ENCODE data around the gene JAZF1.

Gene JAZF1

DNA sequence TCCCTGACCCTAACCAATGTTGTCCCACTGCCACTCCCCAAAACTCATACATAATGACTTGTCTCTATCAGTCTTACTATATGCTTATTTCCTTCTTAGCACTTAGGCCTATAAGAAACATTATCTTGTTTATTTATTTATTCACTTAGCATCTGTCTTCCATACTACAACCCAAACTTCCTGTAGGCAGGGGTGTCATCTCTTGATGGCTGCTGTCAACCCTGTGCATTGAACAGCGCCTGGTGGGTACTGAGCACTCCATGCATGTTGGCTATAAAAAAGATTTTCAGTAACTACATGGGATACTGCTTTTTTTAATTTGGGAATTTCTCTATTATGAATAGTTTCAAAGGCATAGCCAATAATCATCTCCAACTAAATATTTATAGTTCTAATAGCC lies 46.7 kb downstream of the JAZF1 start:
- DNase-seq = no peak

DNA sequence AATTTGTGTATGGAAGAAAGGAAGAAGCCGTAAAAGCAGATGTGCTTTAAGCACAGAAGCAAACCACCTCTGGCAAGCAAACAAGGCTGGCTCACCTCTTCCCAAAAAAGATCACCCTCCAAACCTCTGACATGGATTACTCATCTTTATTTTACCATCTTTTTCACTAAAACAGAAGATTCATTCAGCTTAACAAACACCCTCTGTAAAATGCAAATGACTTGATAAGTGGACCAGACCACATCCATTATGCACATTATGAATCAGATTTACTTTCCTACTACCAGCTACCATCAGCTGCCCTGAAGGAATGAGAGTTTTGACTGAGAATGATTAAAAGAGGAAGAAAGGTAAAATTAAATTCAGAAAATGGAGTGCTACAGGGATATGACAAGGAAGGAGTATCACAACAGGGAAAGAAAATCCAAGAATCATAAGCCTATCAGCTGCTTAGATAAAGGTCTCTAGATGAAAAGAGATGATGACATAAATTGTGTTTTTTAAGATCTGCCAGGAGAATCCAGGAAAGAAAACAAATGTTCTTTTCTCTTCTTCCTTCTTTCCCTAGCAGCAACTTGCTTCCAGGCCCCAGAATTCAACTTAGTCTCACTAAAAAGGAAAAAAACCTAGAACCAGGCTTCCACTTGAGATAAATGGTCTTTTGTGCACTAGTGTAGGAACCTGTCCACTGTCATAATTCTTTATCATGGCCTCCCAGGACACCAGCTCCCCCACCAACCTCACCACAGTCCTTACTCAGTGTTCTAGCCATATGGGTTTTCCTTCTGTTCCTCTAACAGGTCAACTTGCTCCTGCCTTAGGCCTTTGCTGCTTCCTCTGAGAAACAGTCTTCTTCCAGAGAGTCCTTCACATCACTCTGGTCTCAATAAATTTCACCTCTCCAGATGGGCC lies 47.4 kb downstream of the JAZF1 start:
- no peak for DNase-seq

DNA sequence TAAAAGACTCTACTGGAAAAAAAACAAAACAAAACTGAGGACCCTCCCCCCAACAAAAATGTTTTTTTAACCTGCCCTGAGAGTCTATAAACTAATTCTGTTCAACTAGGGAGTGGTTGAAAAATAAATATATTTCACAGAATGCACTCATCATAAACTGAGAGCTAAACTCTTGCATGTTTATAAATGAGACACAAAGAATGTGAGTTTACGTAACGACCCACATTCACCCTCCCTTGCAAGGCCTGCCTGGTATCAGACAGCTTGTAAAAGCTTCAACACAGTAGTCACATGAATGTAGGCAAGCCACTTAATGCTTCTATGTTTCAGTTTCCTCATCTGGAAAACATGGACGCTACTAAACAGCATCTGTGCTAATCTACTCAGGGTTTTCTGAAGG lies 50.3 kb downstream of the JAZF1 start:
- DNase-seq = no peak

DNA sequence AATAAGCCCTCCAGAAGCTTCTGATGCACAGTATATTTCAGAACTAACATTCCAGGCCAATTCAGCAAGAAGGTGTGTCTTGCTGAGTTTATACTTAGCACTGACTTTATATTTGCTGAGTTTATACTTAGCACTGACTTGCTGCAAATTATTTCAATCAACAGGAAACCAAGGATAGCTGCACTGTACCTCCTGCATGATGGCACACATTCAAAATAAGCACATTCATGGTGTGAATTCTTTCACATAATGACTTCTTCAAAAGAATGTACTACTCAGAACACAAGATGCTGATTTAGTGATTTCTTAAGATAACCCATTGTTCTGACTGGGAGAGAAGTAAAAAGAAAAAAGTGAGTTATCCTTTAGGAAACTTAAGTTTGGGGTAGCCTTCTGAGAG lies 52.0 kb downstream of the JAZF1 start:
- no peak for DNase-seq

DNA sequence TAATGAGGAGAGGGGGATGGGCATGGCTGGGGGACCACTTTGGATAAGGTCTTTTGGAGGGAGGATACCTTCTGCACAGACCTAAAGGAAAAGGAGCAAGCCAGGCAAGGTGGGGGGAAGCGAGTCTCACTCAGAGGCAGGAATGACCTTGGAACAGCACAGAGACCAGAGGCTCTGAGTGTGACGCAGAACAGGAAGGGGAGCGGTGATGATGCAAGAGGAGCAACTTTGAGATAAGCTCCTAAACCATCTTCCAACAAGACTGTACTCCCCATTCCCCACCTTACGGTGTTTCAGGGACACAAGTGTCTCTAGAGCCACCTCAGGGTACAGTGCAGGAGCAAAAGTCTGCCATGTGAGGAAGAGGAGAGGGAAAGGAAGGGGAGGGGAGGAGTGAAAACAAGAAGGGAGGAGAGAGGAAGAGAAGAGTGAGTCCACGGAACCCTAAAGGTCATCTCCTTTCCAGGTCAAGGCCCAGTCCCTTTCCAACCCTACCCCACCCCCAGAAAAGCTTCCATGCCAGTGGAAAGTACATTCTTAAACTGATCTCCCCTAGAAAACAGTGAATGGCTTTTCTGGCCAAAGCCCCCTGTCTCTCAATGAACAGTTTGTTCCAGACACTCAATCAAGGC lies 54.1 kb downstream of the JAZF1 start:
- DNase-seq = no peak

DNA sequence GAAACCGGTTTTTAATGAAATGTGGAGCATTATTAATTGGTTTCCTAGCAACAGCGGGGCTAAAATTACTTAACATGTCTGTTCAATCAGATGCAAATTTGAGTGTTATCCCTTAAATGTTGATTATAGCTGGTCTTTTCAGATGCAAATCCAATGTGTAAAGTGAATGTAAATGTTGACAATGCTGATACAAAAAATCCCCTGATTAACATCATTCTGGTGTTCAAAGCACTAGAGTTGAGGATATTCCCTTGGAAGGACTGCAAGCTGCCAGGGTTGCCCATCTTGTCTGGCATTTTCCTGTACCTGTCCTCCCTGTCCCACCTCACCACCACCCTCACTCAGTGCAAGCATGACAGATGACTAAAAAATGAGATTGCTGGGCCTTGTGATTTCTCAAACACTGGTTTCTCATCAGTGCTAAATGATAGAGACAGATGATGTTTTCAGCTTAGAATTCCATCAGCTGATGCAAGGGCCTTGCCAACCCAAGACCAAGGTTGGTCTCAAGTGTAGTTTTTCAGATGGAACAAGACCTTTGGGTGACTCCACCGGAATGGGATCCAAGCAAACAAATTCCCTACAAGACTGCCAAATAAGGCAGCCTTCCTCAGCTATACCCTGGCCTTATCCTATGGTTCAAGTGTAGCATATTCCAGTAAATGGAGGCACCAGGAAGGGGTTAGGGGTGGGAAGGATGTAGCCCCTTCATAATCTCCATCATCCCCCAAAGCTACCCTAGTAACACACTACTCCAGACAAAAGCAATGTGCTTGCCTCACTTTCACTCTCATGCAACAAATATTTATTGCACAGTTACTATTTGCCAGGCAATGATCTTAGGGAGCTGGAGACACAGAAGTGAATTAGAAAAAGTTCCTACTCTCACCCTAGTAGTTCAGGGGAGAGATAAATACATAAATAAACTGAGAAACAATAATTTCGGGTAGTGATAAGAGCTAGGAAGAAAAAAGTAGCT lies 54.9 kb downstream of the JAZF1 start:
- DNase-seq = no peak

DNA sequence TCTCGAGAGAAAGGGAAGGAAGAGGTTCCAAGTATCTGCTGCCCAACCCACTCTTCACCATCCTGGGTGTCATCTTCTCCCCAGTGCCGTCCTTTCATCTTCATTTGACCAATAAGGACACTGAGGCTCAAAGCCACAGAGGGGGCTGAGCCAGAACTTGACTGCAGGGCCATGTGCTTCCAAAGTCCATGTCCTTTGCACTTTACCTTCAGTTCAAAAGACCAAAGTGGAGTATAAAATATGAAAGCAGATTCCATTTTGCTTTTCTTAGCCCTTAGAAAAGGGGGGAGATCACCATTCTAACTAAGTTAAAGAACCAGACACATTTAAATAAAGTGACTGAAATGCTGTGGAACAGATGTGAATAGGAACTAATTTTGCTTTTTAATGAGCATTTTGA lies 56.2 kb downstream of the JAZF1 start:
- DNase-seq = no peak

DNA sequence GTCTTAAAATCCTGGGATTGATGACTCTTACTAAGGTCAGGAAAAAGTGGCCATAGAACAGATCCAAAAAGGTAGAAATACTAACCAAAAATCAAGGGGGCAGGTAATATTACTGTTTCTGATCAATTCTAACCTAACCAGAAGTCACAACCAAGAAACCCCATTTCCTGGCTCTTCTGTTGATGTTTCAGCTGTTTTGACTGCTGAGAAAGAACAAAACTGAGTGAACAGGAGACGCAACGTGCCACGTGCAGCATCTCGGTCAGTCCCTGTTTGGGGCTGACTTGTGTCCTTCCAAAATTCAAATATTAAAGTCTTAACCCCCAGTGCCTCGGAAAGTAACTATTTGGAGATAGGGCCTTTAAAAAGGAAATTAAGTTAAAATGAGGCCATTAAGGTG lies 56.8 kb downstream of the JAZF1 start:
- DNase-seq = no peak

DNA sequence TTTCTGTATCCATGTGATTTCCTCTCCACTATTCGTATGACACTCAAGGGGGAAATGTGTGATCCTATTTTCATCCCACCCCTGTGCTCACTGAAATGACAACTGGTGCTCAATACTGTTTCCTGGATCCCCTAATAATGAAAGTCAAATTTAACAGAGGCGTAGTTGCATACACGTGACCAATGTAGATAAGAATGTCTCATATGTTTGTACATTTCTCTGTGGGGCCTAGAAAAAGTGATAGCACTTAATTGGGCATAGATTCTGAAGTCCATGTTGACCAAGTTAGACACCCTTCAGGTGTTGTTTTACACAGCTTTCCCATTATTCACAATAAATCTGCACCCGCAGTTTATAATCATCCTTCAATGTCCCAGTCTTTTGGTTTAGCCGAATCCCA lies 59.1 kb downstream of the JAZF1 start:
- no peak for DNase-seq

DNA sequence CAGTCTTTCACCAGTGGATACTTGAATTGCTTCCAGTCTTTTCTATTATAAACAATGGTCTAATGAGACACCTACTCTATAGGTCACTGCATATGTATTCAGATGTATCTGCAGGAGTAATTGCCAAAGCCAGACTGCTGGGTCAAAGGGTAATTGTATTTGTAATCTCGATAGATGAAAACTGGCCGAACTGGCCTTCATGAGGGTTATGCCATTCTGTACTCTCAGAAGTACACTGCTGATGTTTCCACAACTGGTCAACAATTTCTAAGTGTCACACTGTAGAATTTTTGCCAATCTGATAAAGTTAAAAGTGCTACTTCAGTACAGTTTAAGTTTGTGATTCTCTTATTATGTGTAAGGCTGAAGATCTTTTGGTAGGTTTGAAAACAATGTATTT lies 64.6 kb downstream of the JAZF1 start:
- DNase-seq = no peak

DNA sequence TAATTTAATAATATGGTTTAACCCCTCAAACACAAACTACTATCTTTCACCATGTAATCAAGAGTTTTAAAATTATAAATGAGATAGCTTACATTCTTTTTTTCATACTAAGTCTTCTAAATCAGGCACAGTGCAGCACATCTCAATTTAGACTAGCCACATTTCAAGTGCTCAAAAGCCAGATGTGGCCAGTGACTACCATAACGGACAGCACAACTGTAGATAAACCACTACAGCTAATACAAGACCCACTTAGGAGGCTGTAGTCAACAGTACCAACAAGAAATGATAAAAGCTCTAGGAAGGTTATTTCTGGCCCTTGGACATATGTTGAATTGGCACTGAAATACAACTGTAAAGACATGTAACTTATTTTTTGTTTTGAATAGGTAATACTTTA lies 65.3 kb downstream of the JAZF1 start:
- DNase-seq = no peak

DNA sequence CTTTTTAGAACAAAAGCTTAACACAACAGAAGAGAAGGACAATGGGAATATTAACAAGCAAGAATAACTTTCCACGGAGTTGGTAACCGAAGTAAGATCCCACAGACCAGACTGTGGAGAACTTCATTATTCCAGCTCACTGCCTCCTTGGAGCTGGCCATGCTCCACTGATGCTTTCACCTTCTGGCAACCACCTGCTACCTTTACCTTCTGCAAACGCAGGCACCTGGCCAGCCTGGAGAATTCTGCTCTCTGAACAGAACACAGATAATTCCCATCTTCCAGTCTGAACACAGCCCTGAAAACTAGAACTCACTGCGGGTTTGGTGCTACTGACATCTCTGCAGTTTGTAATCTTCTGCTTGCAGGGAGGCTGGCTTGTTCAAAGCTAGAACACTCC lies 66.5 kb downstream of the JAZF1 start:
- peak; percentile 46 for DNase-seq

DNA sequence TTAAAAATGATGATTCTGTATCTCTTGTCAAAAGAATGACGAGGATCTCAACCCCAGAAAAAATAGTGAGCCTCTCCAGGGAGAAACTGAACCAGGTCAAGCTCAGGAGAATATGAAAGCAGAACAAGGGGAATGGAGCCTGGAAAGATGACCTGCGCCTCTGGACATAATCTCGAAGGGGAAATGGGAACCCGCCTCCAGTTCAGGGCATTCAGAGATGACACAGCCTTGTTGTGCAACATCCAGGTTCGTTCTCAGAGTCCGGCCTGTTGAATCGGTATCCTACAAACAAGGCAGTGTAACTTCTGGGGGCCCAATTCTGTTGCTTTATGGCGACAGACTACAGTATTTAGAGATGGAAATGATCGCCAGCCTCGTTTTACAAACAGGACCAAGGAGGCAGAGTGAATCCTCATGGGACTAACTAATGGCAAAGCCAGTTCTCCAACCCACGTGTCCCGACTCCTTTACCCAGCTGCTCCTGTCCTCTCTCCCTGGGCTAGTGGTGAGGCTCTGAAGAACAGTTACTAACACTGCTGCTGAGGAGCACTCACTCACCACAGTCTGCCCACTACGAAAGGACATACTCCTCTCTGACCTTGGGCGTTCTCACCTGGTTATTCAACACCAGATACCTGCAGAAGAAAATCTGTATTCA lies 67.6 kb downstream of the JAZF1 start:
- no peak for DNase-seq

DNA sequence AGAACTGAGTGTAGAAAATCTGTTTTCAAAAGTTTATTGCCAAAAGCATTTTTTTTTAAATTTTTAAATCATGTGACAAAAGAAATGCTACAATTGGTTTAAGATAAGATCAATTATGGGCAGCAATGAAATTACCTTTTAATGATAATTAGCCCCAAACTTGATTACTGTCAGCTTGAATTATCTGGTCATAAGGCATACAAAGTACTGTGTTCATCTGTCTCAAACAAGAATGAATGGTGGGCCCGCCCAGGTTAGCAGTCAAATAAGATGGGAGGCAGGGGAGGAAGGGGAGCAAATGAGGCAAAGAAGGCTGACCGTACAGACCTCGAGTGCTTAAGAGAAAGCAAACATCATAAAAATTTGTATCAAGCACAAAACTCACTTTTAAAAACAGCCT lies 68.1 kb downstream of the JAZF1 start:
- DNase-seq = no peak

DNA sequence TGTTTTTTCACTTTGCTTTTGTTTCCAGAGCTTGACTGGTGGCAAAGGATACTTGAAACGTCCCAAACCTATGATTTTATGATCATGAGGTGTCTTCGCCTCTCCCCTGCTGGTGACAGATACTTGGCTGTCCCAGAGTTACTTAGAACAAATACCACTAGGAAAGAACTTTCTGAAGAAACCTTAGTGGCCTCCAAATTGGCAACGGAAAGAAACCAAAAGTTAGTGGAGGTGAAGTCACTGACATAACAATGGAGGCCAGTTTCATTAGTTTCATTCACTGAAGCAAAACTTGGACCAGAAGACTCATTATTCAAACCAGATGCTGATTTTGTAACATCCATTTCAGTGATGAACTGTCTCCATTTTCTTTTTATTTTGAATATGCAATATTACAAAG lies 68.6 kb downstream of the JAZF1 start:
- DNase-seq = no peak

DNA sequence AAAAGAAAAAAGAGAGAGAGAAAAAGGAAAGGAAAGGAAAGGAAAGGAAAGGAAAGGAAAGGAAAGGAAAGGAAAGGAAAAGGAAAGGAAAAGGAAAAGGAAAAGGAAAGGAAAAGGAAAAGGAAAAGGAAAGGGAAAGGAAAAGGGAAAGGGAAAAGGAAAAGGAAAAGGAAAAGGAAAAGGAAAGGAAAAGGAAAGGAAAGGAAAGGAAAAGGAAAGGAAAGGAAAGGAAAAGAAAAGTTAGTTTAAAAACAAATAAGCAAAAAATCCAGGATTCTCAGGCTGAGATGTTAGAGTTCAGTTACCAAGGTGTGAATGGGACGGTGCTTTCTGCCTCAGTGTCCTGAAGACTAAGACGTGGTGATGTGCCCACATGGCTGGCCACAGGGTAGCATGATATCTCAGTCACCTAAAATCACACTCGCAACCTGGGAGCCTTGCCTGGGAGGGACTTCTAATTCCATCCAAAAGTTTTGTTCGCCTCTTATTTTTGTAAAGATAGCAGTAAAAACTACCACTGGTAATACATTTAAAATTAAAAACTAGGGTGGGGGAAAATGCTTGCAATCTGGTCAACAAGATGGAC lies 70.1 kb downstream of the JAZF1 start:
- no peak for DNase-seq

DNA sequence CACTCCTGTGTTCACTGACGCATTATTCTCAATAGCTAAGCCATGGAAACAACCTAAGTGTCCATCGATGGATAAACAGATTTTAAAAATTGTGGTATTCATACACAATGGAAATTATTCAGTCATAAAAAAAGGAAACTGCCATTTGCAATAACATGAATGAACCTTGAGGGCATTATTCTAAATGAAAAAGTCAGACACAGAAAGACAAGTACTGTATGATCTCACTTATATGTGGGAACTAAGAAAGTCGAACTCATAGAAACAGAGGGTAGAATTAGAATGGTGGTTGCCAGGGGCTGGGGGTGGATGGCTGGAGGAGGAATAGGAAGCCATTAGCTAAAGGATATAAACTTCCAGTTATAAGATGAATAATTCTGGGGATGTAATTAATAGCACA lies 71.8 kb downstream of the JAZF1 start:
- no peak for DNase-seq

DNA sequence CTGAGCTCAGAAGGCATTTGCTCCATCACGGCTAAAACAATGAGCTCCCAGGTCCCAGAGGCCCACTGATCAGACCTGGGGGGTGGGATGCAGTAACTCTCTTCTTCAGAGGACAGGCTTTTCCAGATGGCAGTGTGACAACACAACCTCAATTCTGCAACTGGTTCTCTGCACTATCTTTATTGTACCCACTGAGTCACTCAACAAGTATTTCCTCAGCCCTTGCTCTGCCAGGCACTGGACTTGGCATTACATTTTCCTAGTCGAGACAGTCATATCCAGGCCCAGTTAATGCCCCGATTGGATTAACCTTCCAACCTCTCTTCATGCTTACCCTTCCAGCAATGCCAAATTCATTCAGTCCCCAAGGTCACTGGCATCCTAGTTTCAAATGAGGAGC lies 72.6 kb downstream of the JAZF1 start:
- DNase-seq = no peak

DNA sequence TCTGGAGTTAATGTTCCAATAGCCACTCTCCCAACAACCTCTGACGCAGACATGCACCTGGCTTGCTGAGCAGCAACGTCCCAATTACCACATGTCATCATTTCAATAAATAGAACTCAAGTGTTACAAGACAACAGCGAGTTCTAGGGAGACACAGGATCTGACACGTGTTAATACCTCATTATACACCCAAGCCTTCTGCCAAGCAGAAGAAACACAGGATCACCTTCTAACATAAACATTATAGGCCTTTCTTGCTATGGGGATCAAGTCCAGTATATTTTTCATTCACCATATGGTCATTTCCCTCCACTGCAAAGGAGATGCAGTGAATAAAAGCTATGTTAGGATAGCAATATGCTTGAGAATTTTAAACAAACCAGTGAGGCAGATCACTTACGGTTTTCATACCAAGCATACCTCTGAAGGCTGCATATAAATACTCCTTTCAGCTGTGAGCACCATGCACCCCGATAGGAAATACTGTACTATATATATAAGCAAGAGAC lies 74.2 kb downstream of the JAZF1 start:
- peak; percentile 3 for DNase-seq

DNA sequence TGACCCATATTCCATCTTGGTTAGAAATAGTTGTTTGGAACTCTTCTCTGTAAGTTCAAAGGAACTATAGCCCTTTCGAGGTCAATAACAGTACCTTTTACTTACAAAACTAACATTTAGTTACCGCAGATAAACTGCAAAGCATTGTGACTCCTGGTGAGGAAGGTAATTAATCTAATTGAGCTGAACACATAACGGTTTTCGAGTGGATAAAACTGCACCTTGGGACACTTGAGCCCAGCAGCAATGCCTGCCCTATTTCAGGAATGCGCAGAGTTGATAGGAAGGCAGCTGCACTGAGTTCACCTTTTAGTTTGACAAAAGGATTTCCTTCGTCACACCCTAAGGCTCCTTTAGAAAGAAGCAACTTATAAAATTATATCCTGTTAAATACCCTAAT lies 75.4 kb downstream of the JAZF1 start:
- no peak for DNase-seq

DNA sequence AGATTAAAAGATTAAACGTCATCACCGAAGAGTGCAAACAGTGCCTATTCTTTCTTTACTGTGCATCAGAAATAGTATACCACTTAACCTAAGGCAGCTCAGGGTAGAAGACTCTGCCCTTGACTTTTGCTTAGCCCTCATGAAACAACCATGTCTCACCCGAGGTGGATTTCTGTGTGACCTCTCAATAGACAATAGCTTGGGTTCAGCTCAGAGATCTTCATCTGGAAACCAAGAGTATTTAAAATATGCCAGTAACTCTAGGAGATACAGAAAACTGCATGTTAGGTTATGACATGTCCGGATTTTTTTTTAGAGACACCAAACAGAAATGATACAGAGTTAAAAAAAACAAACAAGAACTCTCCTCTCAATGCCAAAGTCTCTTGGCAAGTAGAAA lies 75.8 kb downstream of the JAZF1 start:
- DNase-seq = no peak

DNA sequence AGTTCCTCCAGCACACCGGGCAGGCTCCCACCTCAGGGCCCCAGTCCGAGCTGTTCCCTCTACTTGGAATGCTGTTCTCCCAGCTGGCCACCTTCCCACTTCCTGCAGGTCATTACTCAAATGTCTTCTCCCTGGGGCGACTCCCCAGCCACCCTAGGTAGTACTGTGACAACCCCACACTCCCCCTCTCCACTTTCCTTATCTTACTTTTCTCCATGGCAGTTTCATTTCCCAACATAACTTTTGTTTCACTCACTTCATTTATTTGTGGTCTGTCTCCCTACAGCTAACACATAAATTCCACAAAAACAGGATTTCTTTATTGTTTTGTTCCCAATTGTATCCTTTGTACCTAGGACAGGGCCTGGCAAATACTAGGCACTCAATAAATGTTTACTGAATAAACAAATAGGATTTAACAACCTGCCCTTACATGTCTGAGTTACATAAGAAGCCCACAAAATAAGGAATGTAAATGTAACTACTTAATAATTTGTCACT lies 76.5 kb downstream of the JAZF1 start:
- DNase-seq = no peak

Measured in DMS79 treated with DMSO at 0.1 percent for 48 hours (cell line).